H1 (cell line): ENCODE data around the gene PI16. TPM values are rescaled to one million over a fixed set of nuclear protein-coding genes. Genes with fewer than 3 reads are reported as not detected.

Source experiments
- ATF3 ChIP-seq: IDR thresholded peaks from 2 replicates; pipeline ENCODE4 v1.6.1; 2011; ENCODE audit warnings: low read depth, mild to moderate bottlenecking, low read length; ENCODE audit not compliant: insufficient read depth
- BCL11A ChIP-seq, 2 experiments: IDR thresholded peaks; one replicate each; pipeline ENCODE4 v1.6.1; 2011; ENCODE audit warnings: low read depth in 2 of 2, low read length in 2 of 2, mild to moderate bottlenecking in 2 of 2
- CBX8 ChIP-seq: fragments of 300-800, 300-1000 bp; sonication (generic); IDR thresholded peaks from 2 replicates; pipeline ENCODE4 v1.7.1; 2016; ENCODE audit warnings: low read depth, low read length, borderline replicate concordance
- CREB1 ChIP-seq: IDR thresholded peaks from 2 replicates; pipeline ENCODE4 v1.6.1; 2012; ENCODE audit warnings: inconsistent platforms
- E2F6 ChIP-seq: IDR thresholded peaks from 2 replicates; pipeline ENCODE4 v1.6.1; 2012; ENCODE audit warnings: inconsistent platforms
- FOSL1 ChIP-seq: IDR thresholded peaks from 2 replicates; pipeline ENCODE4 v1.6.1; 2011; ENCODE audit warnings: mild to moderate bottlenecking, low read depth, low read length, moderate library complexity; ENCODE audit not compliant: insufficient read depth
- POLR2A ChIP-seq, 2 experiments: IDR thresholded peaks; 1 replicate in 1 of 2; 2 replicates in 1 of 2; pipeline ENCODE4 v1.6.1; 2011; ENCODE audit warnings: low read depth in 2 of 2, low read length in 2 of 2, mild to moderate bottlenecking in 2 of 2; ENCODE audit errors: control extremely low read depth in 1 of 2
- RBBP5 ChIP-seq: IDR thresholded peaks from 2 replicates; pipeline ENCODE4 v1.7.1; 2012; ENCODE audit warnings: low read depth, mild to moderate bottlenecking, inconsistent platforms, low read length, moderate library complexity, borderline replicate concordance
- RNF2 ChIP-seq: fragments of 200-900, 300-1000 bp; sonication (generic); IDR thresholded peaks from 2 replicates; pipeline ENCODE4 v1.7.1; 2016; ENCODE audit warnings: borderline replicate concordance, low read depth, mild to moderate bottlenecking, antibody characterized with exemption, low read length; ENCODE audit not compliant: poor library complexity, severe bottlenecking; ENCODE audit errors: missing control alignments
- SP2 ChIP-seq: IDR thresholded peaks from 2 replicates; pipeline ENCODE4 v1.6.1; 2012; ENCODE audit warnings: mild to moderate bottlenecking, low read length, inconsistent platforms
- SUZ12 ChIP-seq: fragments of 200-600 bp; sonication (generic); IDR thresholded peaks from 2 replicates; pipeline ENCODE4 v1.6.1; 2012; ENCODE audit warnings: mild to moderate bottlenecking, inconsistent platforms, low read length, moderate library complexity, mixed read lengths
- USF2 ChIP-seq: IDR thresholded peaks from 2 replicates; pipeline ENCODE4 v1.6.1; 2011; ENCODE audit warnings: low read length, improper control_type of control experiment
- YY1 ChIP-seq: IDR thresholded peaks from 2 replicates; pipeline ENCODE4 v1.6.1; 2011; ENCODE audit warnings: low read depth, mild to moderate bottlenecking, low read length
- polyA plus RNA-seq, 7 experiments: library from polyadenylated mRNA; depleted of rRNA in 3 of 7; stranded (reverse) in 5 of 7; unstranded in 2 of 7; fragments of >200 nt in 5 of 7; fragments of 200-250 nt in 2 of 7; gene quantifications; 1 replicate in 5 of 7; 2 replicates in 1 of 7; 4 replicates in 1 of 7; pipeline versions ENCODE4 v1.2.1 to v1.2.3, GENCODE V29; 2011 to 2013; ENCODE audit warnings: missing spikeins in 2 of 7, mixed read lengths in 2 of 7
- total RNA-seq: library from RNA; stranded (reverse); fragmentation: NEBNext Ultra II Directional; extraction: Animal tissue kit (Norgen Biotek cat#: 25700); gene quantifications from 2 replicates; pipeline ENCODE4 v1.2.1, GENCODE V29; 2021

PI16 gene
- total and polyA plus RNA-seq, 2 of the 8 experiments (the other 6 are each of a cell fraction or from before 2014, with no cell fraction given), result 0.05 TPM; not detected in 1

- TF ChIP-seq RNF2, result no peak
- no peak for TF ChIP-seq POLR2A (IDR thresholded peaks at IDR 0.05; ENCODE audit: control extremely low read depth in 1 of 2, low read depth in 2 of 2, low read length in 2 of 2)
- no peak for TF ChIP-seq BCL11A (IDR thresholded peaks at IDR 0.05; ENCODE audit: low read depth in 2 of 2, low read length in 2 of 2)
- TF ChIP-seq USF2, result no peak
- TF ChIP-seq YY1, result no peak
- no peak for TF ChIP-seq SUZ12
- TF ChIP-seq FOSL1, result no peak
- no peak for TF ChIP-seq E2F6
- no peak for TF ChIP-seq SP2
- no peak for TF ChIP-seq CBX8
- TF ChIP-seq RBBP5, result no peak
- TF ChIP-seq ATF3, result no peak
- TF ChIP-seq CREB1, result no peak
Measured at GRCh38 chr6:36968266-36968977, 13.9 kb downstream of the PI16 start (continued).
